ENCODE data around the gene DOK5. TPM values are rescaled to one million over a fixed set of nuclear protein-coding genes. Genes with fewer than 3 reads are reported as not detected.
"Not testable (repeated sequence)": the region's sequence is repeated elsewhere in the genome, so short reads cannot be mapped to it uniquely, and the experiment has no call there.

Gene DOK5
- 0.12 TPM for total RNA-seq

GRCh38 chr20:54475334-54476168 is at the start of gene DOK5:
Gene DOK5, plus strand, starts transcription at chr20:54475593. Its CDS starts 354 bp downstream, at chr20:54475947.
- ATAC-seq, result peak; percentile 11

- no peak for ATAC-seq
Observed at GRCh38 chr20:54429364-54429763, 46.0 kb upstream of the DOK5 start.

GRCh38 chr20:54431156-54431944 is 44.0 kb upstream of the DOK5 start:
- ATAC-seq, result no peak

- ATAC-seq, result no peak
Observed at GRCh38 chr20:54432966-54433365, 42.4 kb upstream of the DOK5 start.

- no peak for ATAC-seq
Observed at GRCh38 chr20:54433636-54434035, 41.8 kb upstream of the DOK5 start.

GRCh38 chr20:54434196-54434595 is 41.2 kb upstream of the DOK5 start:
- ATAC-seq, result no peak

- ATAC-seq, result no peak
Observed at GRCh38 chr20:54435015-54435414, 40.4 kb upstream of the DOK5 start.

GRCh38 chr20:54436410-54436809 is 39.0 kb upstream of the DOK5 start:
- not testable (repeated sequence) for ATAC-seq

GRCh38 chr20:54438166-54438565 is 37.2 kb upstream of the DOK5 start:
- ATAC-seq, result no peak

- no peak for ATAC-seq
Observed at GRCh38 chr20:54450207-54450606, 25.2 kb upstream of the DOK5 start.

- ATAC-seq, result no peak
Observed at GRCh38 chr20:54451171-54451570, 24.2 kb upstream of the DOK5 start.

- no peak for ATAC-seq
Observed at GRCh38 chr20:54452277-54452676, 23.1 kb upstream of the DOK5 start.

- ATAC-seq, result no peak
Observed at GRCh38 chr20:54454982-54455381, 20.4 kb upstream of the DOK5 start.

- no peak for ATAC-seq
Observed at GRCh38 chr20:54456423-54456822, 19.0 kb upstream of the DOK5 start.

- ATAC-seq, result no peak
Observed at GRCh38 chr20:54456961-54457360, 18.4 kb upstream of the DOK5 start.

GRCh38 chr20:54458219-54458618 is 17.2 kb upstream of the DOK5 start:
- no peak for ATAC-seq

GRCh38 chr20:54459279-54459678 is 16.1 kb upstream of the DOK5 start:
- no peak for ATAC-seq

GRCh38 chr20:54464003-54464402 is 11.4 kb upstream of the DOK5 start:
- ATAC-seq, result no peak

GRCh38 chr20:54466127-54466526 is 9.3 kb upstream of the DOK5 start:
- ATAC-seq, result no peak

- no peak for ATAC-seq
Observed at GRCh38 chr20:54467622-54468021, 7.8 kb upstream of the DOK5 start.

GRCh38 chr20:54468082-54468481 is 7.3 kb upstream of the DOK5 start:
- ATAC-seq, result no peak

- ATAC-seq, result no peak
Observed at GRCh38 chr20:54469293-54469692, 6.1 kb upstream of the DOK5 start.

GRCh38 chr20:54469952-54470351 is 5.4 kb upstream of the DOK5 start:
- no peak for ATAC-seq

- ATAC-seq, result no peak
Observed at GRCh38 chr20:54470697-54471096, 4.7 kb upstream of the DOK5 start.
